GM19239 (cell line): Measurements from ENCODE around the gene PSD2.

Experiments
- DNase-seq: peaks from one replicate; pipeline ENCODE4 v3.0.0; 2011; ENCODE audit warnings: low spot score; ENCODE audit not compliant: insufficient read length
- FAIRE-seq: peaks from 2 replicates; lab custom pipeline; 2011; peaks lifted over from hg19 to GRCh38; lab: Jason Lieb, UNC

Gene PSD2

GRCh38 chr5:139808481-139809330, 13.1 kb downstream of the PSD2 start:
- no peak for DNase-seq
- no peak for FAIRE-seq

GRCh38 chr5:139809331-139809810, 13.8 kb downstream of the PSD2 start:
- no peak for FAIRE-seq
- no peak for DNase-seq

- FAIRE-seq (no peak), DNase-seq (no peak)
Measured at GRCh38 chr5:139810341-139811273, 15.0 kb downstream of the PSD2 start.

- DNase-seq = no peak
- FAIRE-seq = no peak
Measured at GRCh38 chr5:139811274-139811607, 15.6 kb downstream of the PSD2 start.

- DNase-seq (no peak), FAIRE-seq (no peak)
Measured at GRCh38 chr5:139812323-139812722, 16.7 kb downstream of the PSD2 start.

- FAIRE-seq = no peak
- no peak for DNase-seq
Measured at GRCh38 chr5:139812836-139813805, 17.5 kb downstream of the PSD2 start.

GRCh38 chr5:139814191-139814601, 18.6 kb downstream of the PSD2 start:
- no peak for FAIRE-seq
- no peak for DNase-seq

- FAIRE-seq (no peak), DNase-seq (no peak)
Measured at GRCh38 chr5:139814704-139815280, 19.2 kb downstream of the PSD2 start.

- FAIRE-seq (no peak), DNase-seq (no peak)
Measured at GRCh38 chr5:139816566-139816965, 21.0 kb downstream of the PSD2 start.

- DNase-seq (no peak), FAIRE-seq (no peak)
Measured at GRCh38 chr5:139817362-139817761, 21.8 kb downstream of the PSD2 start.

- no peak for DNase-seq
- FAIRE-seq = no peak
Measured at GRCh38 chr5:139817970-139818369, 22.4 kb downstream of the PSD2 start.

- DNase-seq (no peak), FAIRE-seq (no peak)
Measured at GRCh38 chr5:139820130-139820529, 24.5 kb downstream of the PSD2 start.

GRCh38 chr5:139820606-139821005, 25.0 kb downstream of the PSD2 start:
- FAIRE-seq (no peak), DNase-seq (no peak)

- FAIRE-seq (no peak), DNase-seq (no peak)
Measured at GRCh38 chr5:139821806-139822552, 26.4 kb downstream of the PSD2 start.

GRCh38 chr5:139822553-139823425, 27.2 kb downstream of the PSD2 start:
- FAIRE-seq = no peak
- DNase-seq = no peak

GRCh38 chr5:139823757-139824355, 28.2 kb downstream of the PSD2 start:
- DNase-seq (no peak), FAIRE-seq (no peak)

GRCh38 chr5:139825690-139826089, 30.1 kb downstream of the PSD2 start:
- FAIRE-seq = no peak
- no peak for DNase-seq
